ENCODE results near the gene PPP4R3A.
"Not testable (repeated sequence)": the region's sequence is repeated elsewhere in the genome, so short reads cannot be mapped to it uniquely, and the experiment has no call there.

PPP4R3A gene

DNA sequence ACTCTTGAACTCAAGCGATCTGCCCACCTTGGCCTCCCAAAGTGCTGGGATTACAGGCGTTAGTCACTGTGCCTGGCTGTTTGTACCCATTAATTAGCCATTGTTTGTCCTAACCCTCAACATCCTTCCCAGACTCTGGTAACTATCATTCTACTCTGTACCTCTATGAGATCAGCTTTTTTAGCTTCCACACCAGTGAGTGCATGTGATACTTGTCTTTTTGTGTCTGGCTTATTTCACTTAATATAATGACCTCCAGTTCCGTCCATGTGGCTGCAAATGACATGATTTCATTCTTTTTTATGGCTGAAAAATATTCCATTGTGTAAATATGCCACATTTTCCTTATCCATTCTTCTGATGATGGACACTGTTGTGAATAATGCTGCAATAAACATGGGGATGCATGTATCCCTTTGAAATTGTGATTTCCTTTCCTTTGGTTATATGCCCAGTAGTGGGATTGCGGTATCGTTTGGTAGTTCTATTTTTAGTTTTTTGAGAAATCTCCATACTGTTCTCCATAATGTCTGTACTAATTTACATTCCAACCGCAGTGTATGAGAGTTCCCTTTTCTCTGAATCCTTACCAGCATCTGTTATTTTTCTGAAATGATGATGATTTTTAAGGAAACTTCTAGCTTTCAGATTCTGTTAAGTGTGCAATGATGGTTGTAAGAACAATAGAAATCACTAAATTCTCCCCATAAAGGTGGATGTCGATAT lies 6.7 kb upstream of the PPP4R3A start:
- Mint-ChIP-seq H3K27me3 (ENCODE audit: low read depth) (peaks cover 7% of the 10 kb centered on the region), H3K27ac (no peak overlapping the region), H3K4me3 (no peak overlapping the region), H3K4me1 (ENCODE audit: low read depth) (peaks cover 3% of the 10 kb centered on the region), H3K36me3 (ENCODE audit: low read depth) (no peaks in the 10 kb centered on the region), H3K9me3 (no peaks in the 10 kb centered on the region)
- DNase-seq (ENCODE audit: low spot score) = no peak

- H3K27me3 Mint-ChIP-seq (ENCODE audit: low read depth) = peaks cover 7% of the 10 kb centered on the region
- peaks cover 5% of the 10 kb centered on the region for H3K4me1 Mint-ChIP-seq (ENCODE audit: low read depth)
- no peaks in the 10 kb centered on the region for H3K9me3 Mint-ChIP-seq
- H3K4me3 Mint-ChIP-seq = no peak overlapping the region
- DNase-seq (ENCODE audit: low spot score) = no peak
- no peak overlapping the region for H3K27ac Mint-ChIP-seq
- H3K36me3 Mint-ChIP-seq (ENCODE audit: low read depth) = peaks cover 1% of the 10 kb centered on the region
These were observed 5.9 kb upstream of the PPP4R3A start for GRCh38 chr14:91515979-91516378.

- Mint-ChIP-seq H3K4me3 (peak overlapping the region; percentile 98), H3K36me3 (ENCODE audit: low read depth) (peaks cover 28% of the 10 kb centered on the region), H3K4me1 (ENCODE audit: low read depth) (peaks cover 15% of the 10 kb centered on the region), H3K9me3 (no peaks in the 10 kb centered on the region), H3K27me3 (ENCODE audit: low read depth) (no peaks in the 10 kb centered on the region), H3K27ac (peak overlapping the region; percentile 99)
- DNase-seq (ENCODE audit: low spot score) = no peak
These were observed 903 bp upstream of the PPP4R3A start for GRCh38 chr14:91511043-91511383.

DNA sequence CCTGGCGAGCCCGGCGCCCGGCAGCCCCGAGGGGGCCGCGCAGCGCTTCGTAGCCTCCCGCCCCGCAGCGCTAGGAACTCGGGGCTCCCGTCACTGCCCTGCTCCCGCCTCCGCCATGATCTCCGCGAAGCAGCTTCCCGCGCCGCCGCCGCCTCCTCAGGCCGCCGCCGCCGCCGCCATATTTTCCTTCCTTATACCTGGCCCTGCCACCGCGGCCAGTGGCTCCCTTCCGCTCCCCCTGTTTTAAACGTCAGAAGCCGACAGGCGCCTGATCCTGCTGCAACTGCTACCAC lies 286 bp downstream of the PPP4R3A start:
- Mint-ChIP-seq H3K4me1 (ENCODE audit: low read depth) (peaks cover 15% of the 10 kb centered on the region), H3K27ac (peak overlapping the region; percentile 99), H3K4me3 (peak overlapping the region; percentile 98), H3K9me3 (no peaks in the 10 kb centered on the region), H3K36me3 (ENCODE audit: low read depth) (peaks cover 35% of the 10 kb centered on the region), H3K27me3 (ENCODE audit: low read depth) (no peaks in the 10 kb centered on the region)
- no peak for DNase-seq (ENCODE audit: low spot score)

- peak overlapping the region; percentile 97 for H3K27ac Mint-ChIP-seq
- H3K4me3 Mint-ChIP-seq = peak overlapping the region; percentile 95
These were observed 830 bp downstream of the PPP4R3A start for GRCh38 chr14:91509083-91509877.

GRCh38 chr14:91508105-91508504 lies 2.0 kb downstream of the PPP4R3A start:
- DNase-seq (ENCODE audit: low spot score) = no peak
- Mint-ChIP-seq H3K27me3 (ENCODE audit: low read depth) (no peaks in the 10 kb centered on the region), H3K4me1 (ENCODE audit: low read depth) (peaks cover 25% of the 10 kb centered on the region), H3K36me3 (ENCODE audit: low read depth) (peaks cover 47% of the 10 kb centered on the region), H3K4me3 (peak overlapping the region; percentile 95), H3K9me3 (no peaks in the 10 kb centered on the region), H3K27ac (peak overlapping the region; percentile 97)

More at GRCh38 chr14:91509083-91509877, 830 bp downstream of the PPP4R3A start:
- no peaks in the 10 kb centered on the region for H3K27me3 Mint-ChIP-seq (ENCODE audit: low read depth)
- H3K36me3 Mint-ChIP-seq (ENCODE audit: low read depth) = peaks cover 39% of the 10 kb centered on the region
- H3K9me3 Mint-ChIP-seq = no peaks in the 10 kb centered on the region
- DNase-seq (ENCODE audit: low spot score) = peak; percentile 43
- H3K4me1 Mint-ChIP-seq (ENCODE audit: low read depth) = peaks cover 19% of the 10 kb centered on the region

DNA sequence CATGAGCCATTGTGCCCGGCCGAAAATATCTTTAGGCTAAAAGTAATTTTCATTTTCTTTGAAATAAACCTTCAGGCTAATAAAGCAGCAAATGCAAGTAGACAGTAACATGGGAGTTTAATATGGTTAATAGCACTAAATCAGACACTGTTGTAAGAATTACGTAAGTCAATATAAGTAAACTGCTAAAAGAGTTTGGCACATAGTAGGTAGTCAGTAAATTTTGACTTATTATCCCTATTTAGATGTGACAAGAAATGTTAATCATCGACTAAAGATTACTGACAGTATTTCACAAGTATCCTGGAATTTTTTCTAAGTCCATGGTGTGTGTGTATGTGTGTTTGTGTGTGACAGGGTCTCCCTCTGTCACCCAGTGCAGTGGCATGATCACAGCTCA lies 3.9 kb downstream of the PPP4R3A start:
- Mint-ChIP-seq H3K27me3 (ENCODE audit: low read depth) (no peaks in the 10 kb centered on the region), H3K4me1 (ENCODE audit: low read depth) (peaks cover 30% of the 10 kb centered on the region), H3K9me3 (no peaks in the 10 kb centered on the region), H3K4me3 (peak overlapping the region; percentile 50), H3K36me3 (ENCODE audit: low read depth) (peaks cover 59% of the 10 kb centered on the region), H3K27ac (no peak overlapping the region)
- no peak for DNase-seq (ENCODE audit: low spot score)

GRCh38 chr14:91503000-91503504 lies 7.1 kb downstream of the PPP4R3A start:
- Mint-ChIP-seq H3K4me3 (no peak overlapping the region), H3K27me3 (ENCODE audit: low read depth) (no peaks in the 10 kb centered on the region), H3K9me3 (no peaks in the 10 kb centered on the region), H3K36me3 (ENCODE audit: low read depth) (peaks cover 52% of the 10 kb centered on the region), H3K27ac (no peak overlapping the region), H3K4me1 (ENCODE audit: low read depth) (peaks cover 34% of the 10 kb centered on the region)
- no peak for DNase-seq (ENCODE audit: low spot score)

DNA sequence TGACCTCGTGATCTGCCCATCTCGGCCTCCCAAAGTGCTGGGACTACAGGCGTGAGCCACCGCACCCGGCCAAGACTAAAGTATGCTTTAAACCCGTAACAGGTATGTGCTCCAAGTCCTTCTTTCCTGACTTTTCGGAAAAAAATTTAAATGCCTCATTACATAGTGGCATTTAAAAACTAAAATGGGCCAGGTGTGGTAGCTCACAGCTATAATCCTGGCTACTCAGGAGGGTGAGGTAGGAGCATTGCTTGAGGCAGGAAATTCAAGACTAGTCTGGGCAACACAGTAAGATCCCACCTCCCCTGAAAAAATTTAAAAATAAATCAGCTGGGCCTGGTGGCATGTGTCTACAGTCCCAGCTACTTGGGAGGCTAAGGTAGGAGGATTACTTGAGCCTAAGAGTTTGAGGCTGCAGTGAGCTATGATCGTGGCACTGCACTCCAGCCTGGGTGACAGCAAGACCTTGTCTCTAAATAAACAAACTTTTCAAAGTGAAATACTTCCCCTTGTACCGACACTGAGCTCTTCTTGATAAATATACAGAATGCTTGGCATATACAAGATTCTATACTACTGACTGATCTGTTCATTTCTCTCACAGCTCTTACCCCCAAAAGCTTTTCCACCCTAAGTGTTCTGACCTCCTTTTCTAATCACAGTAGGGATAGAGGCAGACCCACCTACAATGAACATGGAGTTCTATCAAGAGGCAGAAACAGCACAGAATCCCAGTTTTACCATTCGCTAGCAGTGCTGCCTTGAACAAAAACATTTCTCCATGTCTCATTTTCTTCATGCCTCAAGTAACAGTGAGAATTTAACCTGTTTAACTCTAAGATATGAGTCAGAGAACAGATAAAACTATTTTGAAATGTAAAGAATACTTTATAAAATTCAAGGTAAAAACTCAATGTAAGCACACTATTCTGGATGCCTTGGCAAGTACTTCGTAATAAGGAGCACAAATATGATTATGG lies 7.9 kb downstream of the PPP4R3A start:
- no peak overlapping the region for H3K27ac Mint-ChIP-seq
- H3K27me3 Mint-ChIP-seq (ENCODE audit: low read depth) = no peaks in the 10 kb centered on the region
- H3K4me3 Mint-ChIP-seq = no peak overlapping the region
- no peaks in the 10 kb centered on the region for H3K9me3 Mint-ChIP-seq
- H3K36me3 Mint-ChIP-seq (ENCODE audit: low read depth) = peaks cover 55% of the 10 kb centered on the region
- no peak for DNase-seq (ENCODE audit: low spot score)
- peaks cover 40% of the 10 kb centered on the region for H3K4me1 Mint-ChIP-seq (ENCODE audit: low read depth)

- no peak for DNase-seq (ENCODE audit: low spot score)
- Mint-ChIP-seq H3K27me3 (ENCODE audit: low read depth) (no peaks in the 10 kb centered on the region), H3K27ac (no peak overlapping the region), H3K36me3 (ENCODE audit: low read depth) (peaks cover 54% of the 10 kb centered on the region), H3K9me3 (no peaks in the 10 kb centered on the region), H3K4me3 (no peak overlapping the region), H3K4me1 (ENCODE audit: low read depth) (peaks cover 41% of the 10 kb centered on the region)
These were observed 8.8 kb downstream of the PPP4R3A start for GRCh38 chr14:91501348-91501747.

GRCh38 chr14:91496790-91497189 lies 13.3 kb downstream of the PPP4R3A start:
- DNase-seq (ENCODE audit: low spot score) = no peak
- Mint-ChIP-seq H3K36me3 (ENCODE audit: low read depth) (peaks cover 44% of the 10 kb centered on the region), H3K27me3 (ENCODE audit: low read depth) (no peaks in the 10 kb centered on the region), H3K4me3 (peak overlapping the region; percentile 25), H3K9me3 (no peaks in the 10 kb centered on the region), H3K4me1 (ENCODE audit: low read depth) (peaks cover 52% of the 10 kb centered on the region), H3K27ac (no peak overlapping the region)

GRCh38 chr14:91494392-91495065 lies 15.6 kb downstream of the PPP4R3A start:
- peaks cover 37% of the 10 kb centered on the region for H3K36me3 Mint-ChIP-seq (ENCODE audit: low read depth)
- H3K9me3 Mint-ChIP-seq = not testable (repeated sequence)

GRCh38 chr14:91493169-91493568 lies 16.9 kb downstream of the PPP4R3A start:
- Mint-ChIP-seq H3K27ac (no peak overlapping the region), H3K36me3 (ENCODE audit: low read depth) (peaks cover 39% of the 10 kb centered on the region), H3K9me3 (no peaks in the 10 kb centered on the region), H3K4me3 (no peak overlapping the region), H3K27me3 (ENCODE audit: low read depth) (no peaks in the 10 kb centered on the region), H3K4me1 (ENCODE audit: low read depth) (peaks cover 43% of the 10 kb centered on the region)
- no peak for DNase-seq (ENCODE audit: low spot score)

More at GRCh38 chr14:91494392-91495065, 15.6 kb downstream of the PPP4R3A start:
- Mint-ChIP-seq H3K27ac (peak overlapping the region; percentile 74), H3K4me1 (ENCODE audit: low read depth) (peaks cover 46% of the 10 kb centered on the region), H3K4me3 (peak overlapping the region; percentile 49)
- not testable (repeated sequence) for DNase-seq (ENCODE audit: low spot score); H3K27me3 Mint-ChIP-seq (ENCODE audit: low read depth)
